ENCODE results near the gene KRT36. TPM values are rescaled to one million over a fixed set of nuclear protein-coding genes. Genes with fewer than 3 reads are reported as not detected.
A peak's percentile ranks its signal among the peaks of the same experiment; 100 is the strongest.

Gene KRT36
- total RNA-seq, 1 donor from 2014 or later = not detected

- intact Hi-C loops (cut with DNase I) = loop anchor here (10.0 kb wide), 1 partner anchor 80 kb away; no protein-coding TSS in a partner anchor
- DNase-seq (ENCODE audit: missing footprints) (no peak), ATAC-seq (peak; percentile 47)
These were observed 4.5 kb downstream of the KRT36 start for GRCh38 chr17:41484920-41485904.

- no peak for DNase-seq (ENCODE audit: missing footprints)
- intact Hi-C loops (cut with DNase I) = loop anchor here (10.0 kb wide), 1 partner anchor 79 kb away; no protein-coding TSS in a partner anchor
- no peak for ATAC-seq
These were observed 5.5 kb downstream of the KRT36 start for GRCh38 chr17:41483991-41484826.

GRCh38 chr17:41483531-41483930 is 6.2 kb downstream of the KRT36 start:
- ATAC-seq = no peak
- DNase-seq (ENCODE audit: missing footprints) = no peak
- intact Hi-C loops (cut with DNase I) = loop anchor here (10.0 kb wide), 1 partner anchor 79 kb away; no protein-coding TSS in a partner anchor

- intact Hi-C loops (cut with DNase I) = loop anchor here (10.0 kb wide), 1 partner anchor 76 kb away; no protein-coding TSS in a partner anchor
- ATAC-seq (no peak), DNase-seq (ENCODE audit: missing footprints) (no peak)
These were observed 8.7 kb downstream of the KRT36 start, which contains the start of gene KRT35 for GRCh38 chr17:41481036-41481435. KRT35 (minus strand) TSS chr17:41481151; CDS start chr17:41481097, 54 bp downstream.

GRCh38 chr17:41480581-41480980 is 9.1 kb downstream of the KRT36 start:
- intact Hi-C loops (cut with DNase I) = loop anchor here (10.0 kb wide), 1 partner anchor 76 kb away; no protein-coding TSS in a partner anchor
- ATAC-seq = no peak
- DNase-seq (ENCODE audit: missing footprints) = no peak

GRCh38 chr17:41480136-41480535 is 9.6 kb downstream of the KRT36 start:
- intact Hi-C loops (cut with DNase I) = loop anchor here (10.0 kb wide), 1 partner anchor 75 kb away; no protein-coding TSS in a partner anchor
- DNase-seq (ENCODE audit: missing footprints) (no peak), ATAC-seq (no peak)

GRCh38 chr17:41478237-41478636 is 11.5 kb downstream of the KRT36 start:
- intact Hi-C loops (cut with DNase I) = no loop called here
- no peak for ATAC-seq

GRCh38 chr17:41476866-41477815 is 12.6 kb downstream of the KRT36 start:
- ATAC-seq = no peak
- no peak for DNase-seq (ENCODE audit: missing footprints)
- intact Hi-C loops (cut with DNase I) = no loop called here

More at GRCh38 chr17:41478237-41478636, 11.5 kb downstream of the KRT36 start:
- no peak for DNase-seq (ENCODE audit: missing footprints)

- DNase-seq (ENCODE audit: missing footprints) (no peak), ATAC-seq (no peak)
- intact Hi-C loops (cut with DNase I) = no loop called here
These were observed 14.3 kb downstream of the KRT36 start for GRCh38 chr17:41475421-41475820.

- DNase-seq (ENCODE audit: missing footprints) (no peak), ATAC-seq (peak; percentile 80)
- intact Hi-C loops (cut with DNase I) = no loop called here
These were observed 14.8 kb downstream of the KRT36 start for GRCh38 chr17:41474863-41475262.

- intact Hi-C loops (cut with DNase I) = loop anchor here (10.0 kb wide), 1 partner anchor 164 kb away; the partner anchor contains the start of genes KRTAP16-1 and KRTAP29-1
- ATAC-seq (no peak), DNase-seq (ENCODE audit: missing footprints) (no peak)
These were observed 21.4 kb downstream of the KRT36 start for GRCh38 chr17:41468346-41468745.

GRCh38 chr17:41467561-41467960 is 22.1 kb downstream of the KRT36 start:
- DNase-seq (ENCODE audit: missing footprints) = no peak
- no peak for ATAC-seq
- intact Hi-C loops (cut with DNase I) = loop anchor here (10.0 kb wide), 1 partner anchor 163 kb away; the partner anchor contains the start of genes KRTAP16-1 and KRTAP29-1

- DNase-seq (ENCODE audit: missing footprints) (no peak), ATAC-seq (no peak)
- intact Hi-C loops (cut with DNase I) = loop anchor here (10.0 kb wide), 1 partner anchor 162 kb away; the partner anchor contains the start of genes KRTAP16-1 and KRTAP29-1
These were observed 22.7 kb downstream of the KRT36 start, which contains the start of gene KRT32 for GRCh38 chr17:41466988-41467387. KRT32 (minus strand) TSS chr17:41467386; CDS start chr17:41467325, 61 bp downstream.

GRCh38 chr17:41464682-41465081 is 25.0 kb downstream of the KRT36 start:
- ATAC-seq = peak; percentile 93
- intact Hi-C loops (cut with DNase I) = loop anchor here (10.0 kb wide), 1 partner anchor 160 kb away; the partner anchor contains the start of genes KRTAP16-1 and KRTAP29-1
- no peak for DNase-seq (ENCODE audit: missing footprints)

GRCh38 chr17:41464173-41464572 is 25.5 kb downstream of the KRT36 start:
- intact Hi-C loops (cut with DNase I) = loop anchor here (10.0 kb wide), 1 partner anchor 159 kb away; the partner anchor contains the start of genes KRTAP16-1 and KRTAP29-1
- DNase-seq (ENCODE audit: missing footprints) = no peak

GRCh38 chr17:41463746-41464145 is 26.0 kb downstream of the KRT36 start:
- ATAC-seq (no peak), DNase-seq (ENCODE audit: missing footprints) (no peak)
- intact Hi-C loops (cut with DNase I) = loop anchor here (10.0 kb wide), 1 partner anchor 159 kb away; the partner anchor contains the start of genes KRTAP16-1 and KRTAP29-1

More at GRCh38 chr17:41464173-41464572, 25.5 kb downstream of the KRT36 start:
- no peak for ATAC-seq

- no peak for ATAC-seq
- intact Hi-C loops (cut with DNase I) = loop anchor here (10.0 kb wide), 1 partner anchor 158 kb away; the partner anchor contains the start of genes KRTAP16-1 and KRTAP29-1
- no peak for DNase-seq (ENCODE audit: missing footprints)
These were observed 27.0 kb downstream of the KRT36 start for GRCh38 chr17:41462705-41463104.

Measured in Right ventricle myocardium inferior (tissue), 1 donor.